Endothelial cell (in vitro differentiated cells): ENCODE data around the gene CACNA1C. TPM values are rescaled to one million over a fixed set of nuclear protein-coding genes. Genes with fewer than 3 reads are reported as not detected.

ENCODE experiments used
- DNase-seq: peaks from one replicate; pipeline ENCODE4 v3.0.0; 2021; ENCODE audit warnings: low spot score
- H3K27ac Mint-ChIP-seq: one replicate; pipeline ENCODE4 v1.8.0; 2021; ENCODE audit warnings: mixed read lengths, inconsistent platforms; ENCODE audit not compliant: unreplicated experiment
- H3K27me3 Mint-ChIP-seq: one replicate; pipeline ENCODE4 v1.8.0; 2021; ENCODE audit warnings: mild to moderate bottlenecking, moderate library complexity, mixed read lengths, inconsistent platforms; ENCODE audit not compliant: unreplicated experiment
- H3K36me3 Mint-ChIP-seq: one replicate; pipeline ENCODE4 v1.8.0; 2021; ENCODE audit warnings: mild to moderate bottlenecking, low read depth, mixed read lengths, inconsistent platforms; ENCODE audit not compliant: unreplicated experiment
- H3K4me1 Mint-ChIP-seq: one replicate; pipeline ENCODE4 v1.8.0; 2021; ENCODE audit warnings: mild to moderate bottlenecking, mixed read lengths, inconsistent platforms; ENCODE audit not compliant: unreplicated experiment
- H3K4me3 Mint-ChIP-seq: one replicate; pipeline ENCODE4 v1.8.0; 2021; ENCODE audit warnings: mild to moderate bottlenecking, mixed read lengths, inconsistent platforms; ENCODE audit not compliant: unreplicated experiment
- H3K9me3 Mint-ChIP-seq: one replicate; pipeline ENCODE4 v1.8.0; 2021; ENCODE audit warnings: mixed read lengths, inconsistent platforms; ENCODE audit not compliant: unreplicated experiment
- CTCF ChIP-seq: fragments of 200-600 bp; sonication (generic); IDR thresholded peaks from one replicate; pipeline ENCODE4 v1.5.0; 2021; ENCODE audit warnings: antibody characterized with exemption; ENCODE audit not compliant: unreplicated experiment
- total RNA-seq: library from RNA; stranded (reverse); fragmentation: NEBNext Ultra II Directional; extraction: Animal tissue kit (Norgen Biotek cat#: 25700); gene quantifications from one replicate; pipeline ENCODE4 v1.2.1, GENCODE V29; 2021; ENCODE audit not compliant: unreplicated experiment

Gene CACNA1C
- total RNA-seq, 1 donor from 2014 or later = 11.1 TPM

GRCh38 chr12:2183556-2184541, 131.1 kb downstream of the CACNA1C start:
- H3K4me3 Mint-ChIP-seq = no peak overlapping the region
- TF ChIP-seq CTCF = no peak
- no peaks in the 10 kb centered on the region for H3K9me3 Mint-ChIP-seq
- peaks cover 16% of the 10 kb centered on the region for H3K4me1 Mint-ChIP-seq
- H3K36me3 Mint-ChIP-seq = no peaks in the 10 kb centered on the region
- H3K27ac Mint-ChIP-seq = no peak overlapping the region
- peaks cover 3% of the 10 kb centered on the region for H3K27me3 Mint-ChIP-seq
- no peak for DNase-seq

- Mint-ChIP-seq H3K9me3 (no peaks in the 10 kb centered on the region), H3K4me1 (peaks cover 12% of the 10 kb centered on the region), H3K27ac (no peak overlapping the region), H3K36me3 (peaks cover 3% of the 10 kb centered on the region), H3K4me3 (no peak overlapping the region), H3K27me3 (peaks cover 3% of the 10 kb centered on the region)
- DNase-seq = no peak
- TF ChIP-seq CTCF = no peak
Observed at GRCh38 chr12:2185751-2186341, 133.1 kb downstream of the CACNA1C start.

GRCh38 chr12:2187195-2187945, 134.6 kb downstream of the CACNA1C start:
- H3K4me1 Mint-ChIP-seq = peaks cover 5% of the 10 kb centered on the region
- H3K9me3 Mint-ChIP-seq = no peaks in the 10 kb centered on the region
- no peak overlapping the region for H3K27ac Mint-ChIP-seq
- no peak for TF ChIP-seq CTCF
- DNase-seq = no peak
- H3K4me3 Mint-ChIP-seq = no peak overlapping the region
- peaks cover 6% of the 10 kb centered on the region for H3K27me3 Mint-ChIP-seq
- peaks cover 13% of the 10 kb centered on the region for H3K36me3 Mint-ChIP-seq

- H3K4me3 Mint-ChIP-seq = no peak overlapping the region
- H3K9me3 Mint-ChIP-seq = no peaks in the 10 kb centered on the region
- H3K4me1 Mint-ChIP-seq = peaks cover 13% of the 10 kb centered on the region
- TF ChIP-seq CTCF = no peak
- peaks cover 13% of the 10 kb centered on the region for H3K36me3 Mint-ChIP-seq
- peaks cover 6% of the 10 kb centered on the region for H3K27me3 Mint-ChIP-seq
- no peak for DNase-seq
- H3K27ac Mint-ChIP-seq = no peak overlapping the region
Observed at GRCh38 chr12:2190085-2190484, 137.3 kb downstream of the CACNA1C start.
